K562 (cell line): ENCODE results near the gene SLC6A6. TPM values are rescaled to one million over a fixed set of nuclear protein-coding genes. Genes with fewer than 3 reads are reported as not detected.
A peak's percentile ranks its signal among the peaks of the same experiment; 100 is the strongest.

Experiments
- CCNT2 ChIP-seq: IDR thresholded peaks from 2 replicates; pipeline ENCODE4 v1.6.1; 2011; ENCODE audit warnings: borderline replicate concordance, low read depth, mild to moderate bottlenecking, moderate library complexity, mixed read lengths, low read length; ENCODE audit not compliant: insufficient read length; ENCODE audit errors: extremely low read depth
- HMGN3 ChIP-seq: IDR thresholded peaks from 2 replicates; pipeline ENCODE4 v1.6.1; 2011; ENCODE audit warnings: borderline replicate concordance, low read depth, mild to moderate bottlenecking, mixed read lengths, low read length; ENCODE audit not compliant: insufficient read length; ENCODE audit errors: extremely low read depth
- KDM5B ChIP-seq: fragments of 200-600 bp; sonication (generic); IDR thresholded peaks from 2 replicates; pipeline ENCODE4 v1.6.1; 2012; ENCODE audit warnings: low read depth, mild to moderate bottlenecking, moderate library complexity, low read length, control low read depth, inconsistent platforms; ENCODE audit not compliant: insufficient replicate concordance
- MXI1 ChIP-seq: IDR thresholded peaks from 2 replicates; pipeline ENCODE4 v1.6.1; 2011; ENCODE audit warnings: low read depth, mild to moderate bottlenecking, improper control_type of control experiment, low read length
- NEUROD1 ChIP-seq: fragments of 150-350 bp; IDR thresholded peaks from 2 replicates; pipeline ENCODE4 v1.6.1; 2014; ENCODE audit warnings: borderline replicate concordance, low read length, low read depth; ENCODE audit not compliant: partially characterized antibody
- PTTG1 ChIP-seq: fragments of 450-650 bp; IDR thresholded peaks from 2 replicates; pipeline ENCODE4 v1.6.1; 2016; ENCODE audit warnings: low read depth, mild to moderate bottlenecking, missing genetic modification characterization, missing compliant biosample characterization
- SAP30 ChIP-seq: fragments of 200-600 bp; sonication (generic); IDR thresholded peaks from 2 replicates; pipeline ENCODE4 v1.6.1; 2012; ENCODE audit warnings: borderline replicate concordance, low read depth, mild to moderate bottlenecking, moderate library complexity, low read length, control low read depth, inconsistent platforms; ENCODE audit not compliant: insufficient read depth, poor library complexity, severe bottlenecking
- SP1 ChIP-seq: sonication (generic); formaldehyde crosslinking; IDR thresholded peaks from 2 replicates; pipeline ENCODE4 v1.8.1; 2022; ENCODE audit warnings: mild to moderate bottlenecking, missing genetic modification reagents
- TRIM28 ChIP-seq: fragments of 450-650 bp; IDR thresholded peaks from 2 replicates; pipeline ENCODE4 v1.6.1; 2017
- ZFP1 ChIP-seq: fragments of 450-650 bp; formaldehyde crosslinking; IDR thresholded peaks from 2 replicates; pipeline ENCODE4 v1.4.0; 2020; ENCODE audit warnings: mild to moderate bottlenecking, mixed read lengths
- ZNF785 ChIP-seq: fragments of 250-450 bp; sonication (Bioruptor Pico); IDR thresholded peaks from 2 replicates; pipeline ENCODE4 v1.4.0; 2020; ENCODE audit warnings: mild to moderate bottlenecking
- polyA plus RNA-seq, 8 experiments: library from polyadenylated mRNA; depleted of rRNA in 4 of 8; stranded (reverse) in 5 of 8; unstranded in 3 of 8; fragments of >200 nt; fragmentation: Nextera tagmentation in 2 of 8; fragmentation: Illumina TruSeq in 1 of 8; extraction: Ambion mirVana in 2 of 8; extraction: Trizol in 1 of 8; gene quantifications; 2 replicates each; pipeline versions ENCODE4 v1.2.1 to v1.2.3, GENCODE V29; 2011 to 2014; ENCODE audit warnings: inconsistent platforms in 1 of 8, missing spikeins in 1 of 8
- total RNA-seq, 7 experiments: library from RNA; depleted of rRNA in 6 of 7; stranded (reverse); fragments of >200 nt in 6 of 7; fragmentation: Illumina TruSeq in 2 of 7; extraction: Trizol in 2 of 7; gene quantifications; 2 replicates each; pipeline versions ENCODE4 v1.2.1 to v1.2.3, GENCODE V29; 2011 to 2021; ENCODE audit warnings: low replicate concordance in 1 of 7
- TF ChIP-seq, protein P1 (sequence below): sonication (generic); formaldehyde crosslinking; IDR thresholded peaks from 2 replicates; pipeline ENCODE4 v1.8.0; 2022; ENCODE audit warnings: mild to moderate bottlenecking, missing genetic modification reagents
- TF ChIP-seq, protein P2 (sequence below): sonication (generic); formaldehyde crosslinking; IDR thresholded peaks from 2 replicates; pipeline ENCODE4 v1.9.0; 2022; ENCODE audit warnings: mild to moderate bottlenecking, missing genetic modification reagents

Gene SLC6A6
- total and polyA plus RNA-seq, 9 of the 15 experiments (the other 6 are each of a cell fraction or from before 2014, with no cell fraction given): 12.3 to 203 (median 93.2) TPM

DNA sequence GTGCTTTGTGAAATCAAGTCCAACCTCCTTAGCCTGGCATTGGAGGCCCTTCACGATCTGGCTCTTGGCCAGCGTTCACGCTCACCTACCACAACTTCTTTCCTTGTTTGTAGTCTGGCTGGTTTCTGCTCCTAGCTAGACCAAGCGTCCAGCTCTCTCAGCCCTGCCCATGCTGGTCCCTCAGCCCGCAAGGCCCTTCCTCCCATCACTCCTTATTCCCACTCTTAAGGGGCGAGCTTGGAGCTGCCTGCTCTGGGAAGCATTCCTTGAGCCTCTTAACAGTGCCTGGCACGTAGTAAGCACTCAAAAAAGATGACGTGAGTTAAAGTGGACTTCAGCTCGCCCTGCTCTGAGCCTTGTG lies 8.7 kb downstream of the SLC6A6 start (continued):
- TF ChIP-seq HMGN3 (no peak), PTTG1 (no peak), TRIM28 (no peak), NEUROD1 (no peak), ZNF785 (no peak), ZFP1 (CRISPR knock-in tag) (no peak), MXI1 (no peak), SAP30 (no peak), SP1 (no peak), CCNT2 (no peak), KDM5B (no peak)
- TF ChIP-seq, protein P1, sequence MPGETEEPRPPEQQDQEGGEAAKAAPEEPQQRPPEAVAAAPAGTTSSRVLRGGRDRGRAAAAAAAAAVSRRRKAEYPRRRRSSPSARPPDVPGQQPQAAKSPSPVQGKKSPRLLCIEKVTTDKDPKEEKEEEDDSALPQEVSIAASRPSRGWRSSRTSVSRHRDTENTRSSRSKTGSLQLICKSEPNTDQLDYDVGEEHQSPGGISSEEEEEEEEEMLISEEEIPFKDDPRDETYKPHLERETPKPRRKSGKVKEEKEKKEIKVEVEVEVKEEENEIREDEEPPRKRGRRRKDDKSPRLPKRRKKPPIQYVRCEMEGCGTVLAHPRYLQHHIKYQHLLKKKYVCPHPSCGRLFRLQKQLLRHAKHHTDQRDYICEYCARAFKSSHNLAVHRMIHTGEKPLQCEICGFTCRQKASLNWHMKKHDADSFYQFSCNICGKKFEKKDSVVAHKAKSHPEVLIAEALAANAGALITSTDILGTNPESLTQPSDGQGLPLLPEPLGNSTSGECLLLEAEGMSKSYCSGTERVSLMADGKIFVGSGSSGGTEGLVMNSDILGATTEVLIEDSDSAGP (CRISPR knock-in tag): no peak
- TF ChIP-seq, protein P2, sequence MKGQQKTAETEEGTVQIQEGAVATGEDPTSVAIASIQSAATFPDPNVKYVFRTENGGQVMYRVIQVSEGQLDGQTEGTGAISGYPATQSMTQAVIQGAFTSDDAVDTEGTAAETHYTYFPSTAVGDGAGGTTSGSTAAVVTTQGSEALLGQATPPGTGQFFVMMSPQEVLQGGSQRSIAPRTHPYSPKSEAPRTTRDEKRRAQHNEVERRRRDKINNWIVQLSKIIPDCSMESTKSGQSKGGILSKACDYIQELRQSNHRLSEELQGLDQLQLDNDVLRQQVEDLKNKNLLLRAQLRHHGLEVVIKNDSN (CRISPR knock-in tag): peak; percentile 15; the same call in 1 of the 2 replicates
